OCI-LY7 (cell line): ENCODE measurements around the gene IL1RN.

Source experiments
- EZH2phosphoT487 ChIP-seq: fragments of 200-600 bp; sonication (generic); IDR thresholded peaks from 2 replicates; pipeline ENCODE4 v1.6.1; 2018; ENCODE audit warnings: low read depth, borderline replicate concordance, mild to moderate bottlenecking, mixed run types, antibody characterized with exemption, low read length, moderate library complexity, mixed read lengths
- TF ChIP-seq, protein P1 (sequence below): fragments of 200-600 bp; sonication (generic); conservative IDR thresholded peaks from 2 replicates; pipeline ENCODE4 v1.5.1; 2014; ENCODE audit warnings: mild to moderate bottlenecking, antibody characterized with exemption, low read length, moderate library complexity, mixed read lengths

DNA sequence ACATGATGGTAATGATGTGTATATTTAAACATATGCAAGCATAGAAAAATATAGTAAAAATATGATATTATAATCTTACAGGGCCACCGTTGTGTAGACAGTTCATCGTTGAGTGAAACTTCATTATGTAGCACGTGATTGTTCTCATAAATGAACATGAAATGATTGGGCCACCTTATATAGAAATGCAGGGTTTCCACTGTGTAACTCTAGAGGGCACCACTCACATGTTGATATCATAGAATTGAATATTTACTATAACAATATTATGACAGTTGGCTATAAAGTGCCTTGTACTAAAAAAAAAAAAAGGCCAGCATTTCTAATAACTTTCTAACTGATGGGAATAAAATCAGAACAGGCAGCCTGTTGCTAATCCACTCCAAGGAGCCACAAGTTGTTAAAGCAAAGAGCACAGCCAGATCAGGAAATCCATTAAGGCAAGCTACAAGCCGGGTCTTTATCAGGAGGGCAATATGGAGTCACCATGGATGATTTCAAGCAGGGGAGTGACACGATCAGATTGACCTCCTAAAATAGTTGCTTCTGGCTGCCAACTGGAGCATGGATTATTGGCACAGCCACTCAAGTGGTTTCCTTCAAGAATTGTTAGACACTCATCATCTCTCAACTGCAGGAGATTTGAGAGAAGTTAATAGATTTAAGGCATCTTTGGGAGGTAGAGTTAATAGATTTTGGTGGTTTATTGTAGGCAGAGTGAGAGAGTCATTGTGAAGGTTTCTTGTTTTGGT lies 43.0 kb upstream of the IL1RN start:
- TF ChIP-seq, protein P1, sequence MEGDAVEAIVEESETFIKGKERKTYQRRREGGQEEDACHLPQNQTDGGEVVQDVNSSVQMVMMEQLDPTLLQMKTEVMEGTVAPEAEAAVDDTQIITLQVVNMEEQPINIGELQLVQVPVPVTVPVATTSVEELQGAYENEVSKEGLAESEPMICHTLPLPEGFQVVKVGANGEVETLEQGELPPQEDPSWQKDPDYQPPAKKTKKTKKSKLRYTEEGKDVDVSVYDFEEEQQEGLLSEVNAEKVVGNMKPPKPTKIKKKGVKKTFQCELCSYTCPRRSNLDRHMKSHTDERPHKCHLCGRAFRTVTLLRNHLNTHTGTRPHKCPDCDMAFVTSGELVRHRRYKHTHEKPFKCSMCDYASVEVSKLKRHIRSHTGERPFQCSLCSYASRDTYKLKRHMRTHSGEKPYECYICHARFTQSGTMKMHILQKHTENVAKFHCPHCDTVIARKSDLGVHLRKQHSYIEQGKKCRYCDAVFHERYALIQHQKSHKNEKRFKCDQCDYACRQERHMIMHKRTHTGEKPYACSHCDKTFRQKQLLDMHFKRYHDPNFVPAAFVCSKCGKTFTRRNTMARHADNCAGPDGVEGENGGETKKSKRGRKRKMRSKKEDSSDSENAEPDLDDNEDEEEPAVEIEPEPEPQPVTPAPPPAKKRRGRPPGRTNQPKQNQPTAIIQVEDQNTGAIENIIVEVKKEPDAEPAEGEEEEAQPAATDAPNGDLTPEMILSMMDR, result peak; percentile 76
- no peak for TF ChIP-seq EZH2phosphoT487
